NCI-H774 (cell line): ENCODE results near the gene SORBS1.

Experiments used
- DNase-seq: peaks from one replicate; lab custom pipeline; 2025; lab: John Stamatoyannopoulos, UW

The SORBS1 gene

GRCh38 chr10:95314192-95314918 lies 246.8 kb downstream of the SORBS1 start:
- no peak for DNase-seq

GRCh38 chr10:95312986-95313495 lies 248.1 kb downstream of the SORBS1 start:
- DNase-seq = no peak

GRCh38 chr10:95312257-95312656 lies 248.9 kb downstream of the SORBS1 start:
- no peak for DNase-seq

- no peak for DNase-seq
These were observed 251.2 kb downstream of the SORBS1 start for GRCh38 chr10:95309958-95310357.

GRCh38 chr10:95308389-95309302 lies 252.5 kb downstream of the SORBS1 start:
- DNase-seq = no peak

- DNase-seq = no peak
These were observed 254.3 kb downstream of the SORBS1 start for GRCh38 chr10:95306851-95307250.

GRCh38 chr10:95306318-95306650 lies 254.9 kb downstream of the SORBS1 start:
- DNase-seq = no peak

GRCh38 chr10:95305606-95306317 lies 255.4 kb downstream of the SORBS1 start:
- no peak for DNase-seq

- DNase-seq = no peak
These were observed 256.2 kb downstream of the SORBS1 start for GRCh38 chr10:95304976-95305375.

GRCh38 chr10:95304463-95304862 lies 256.7 kb downstream of the SORBS1 start:
- no peak for DNase-seq

GRCh38 chr10:95303950-95304349 lies 257.2 kb downstream of the SORBS1 start:
- DNase-seq = no peak

- DNase-seq = no peak
These were observed 257.6 kb downstream of the SORBS1 start for GRCh38 chr10:95303535-95303934.

- DNase-seq = no peak
These were observed 261.1 kb downstream of the SORBS1 start for GRCh38 chr10:95300022-95300539.

- no peak for DNase-seq
These were observed 263.8 kb downstream of the SORBS1 start for GRCh38 chr10:95297402-95297801.

- DNase-seq = no peak
These were observed 264.4 kb downstream of the SORBS1 start for GRCh38 chr10:95296764-95297163.

GRCh38 chr10:95295031-95295755 lies 266.0 kb downstream of the SORBS1 start:
- peak; percentile 25 for DNase-seq

- DNase-seq = no peak
These were observed 267.5 kb downstream of the SORBS1 start for GRCh38 chr10:95293631-95294030.

GRCh38 chr10:95291365-95292039 lies 269.7 kb downstream of the SORBS1 start:
- no peak for DNase-seq

- DNase-seq = peak; percentile 46
These were observed 270.5 kb downstream of the SORBS1 start, which contains the start of gene PDLIM1 for GRCh38 chr10:95290461-95291364. PDLIM1 (minus strand) TSS chr10:95291003; CDS start chr10:95290915, 88 bp downstream.
